HepG2 (cell line): Measurements from ENCODE around the gene TMEFF1.

ENCODE experiments used
- BRCA1 ChIP-seq: sonication (generic); formaldehyde crosslinking; IDR thresholded peaks from 2 replicates; pipeline ENCODE4 v1.4.0; 2020; ENCODE audit warnings: missing genetic modification reagents
- CTCF ChIP-seq: sonication (generic); formaldehyde crosslinking; IDR thresholded peaks from 2 replicates; pipeline ENCODE4 v1.5.0; 2020; ENCODE audit warnings: mild to moderate bottlenecking, missing genetic modification reagents, moderate library complexity
- SRF ChIP-seq: IDR thresholded peaks from 2 replicates; pipeline ENCODE4 v1.6.1; 2011; ENCODE audit warnings: mild to moderate bottlenecking, low read depth, low read length, moderate library complexity
- ZFP37 ChIP-seq: sonication (generic); formaldehyde crosslinking; IDR thresholded peaks from 2 replicates; pipeline ENCODE4 v1.4.0; 2020; ENCODE audit warnings: missing genetic modification reagents, borderline replicate concordance

- no peak for TF ChIP-seq ZFP37
- TF ChIP-seq SRF = no peak
- no peak for TF ChIP-seq CTCF (CRISPR knock-in tag)
- TF ChIP-seq BRCA1 = no peak
These were observed 26.5 kb downstream of the TMEFF1 start for GRCh38 chr9:100499460-100499859.
